ENCODE data around the gene PRXL2A. TPM values are rescaled to one million over a fixed set of nuclear protein-coding genes. Genes with fewer than 3 reads are reported as not detected.

Gene PRXL2A
- total and polyA plus RNA-seq, 9 donors: 24.8 to 58.9 (median 43.7) TPM

DNA sequence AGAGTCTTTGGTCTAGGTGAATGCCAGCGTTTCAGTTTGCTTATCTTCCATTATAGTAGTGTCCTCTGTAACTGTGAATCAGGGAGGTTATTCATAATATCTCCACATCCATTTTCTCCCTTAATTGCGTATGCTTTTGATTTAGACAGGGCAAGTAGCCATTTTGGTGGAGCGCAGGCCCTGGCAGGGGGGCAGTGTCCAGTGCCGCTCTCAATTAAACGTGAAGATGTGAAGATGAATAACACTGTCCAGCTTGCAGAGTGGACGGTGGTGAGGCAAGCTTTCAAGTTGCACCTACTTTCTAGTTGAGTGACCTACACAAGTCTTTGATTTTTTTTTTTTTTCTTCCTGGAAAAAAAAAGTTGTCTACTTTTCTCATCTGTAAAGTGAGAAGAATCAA, 50.3 kb downstream of the PRXL2A start:
- TF ChIP-seq EP300 (IDR thresholded peaks at IDR 0.05) (no peak), POLR2A (IDR thresholded peaks at IDR 0.05) (no peak)
- TF ChIP-seq, protein P1, sequence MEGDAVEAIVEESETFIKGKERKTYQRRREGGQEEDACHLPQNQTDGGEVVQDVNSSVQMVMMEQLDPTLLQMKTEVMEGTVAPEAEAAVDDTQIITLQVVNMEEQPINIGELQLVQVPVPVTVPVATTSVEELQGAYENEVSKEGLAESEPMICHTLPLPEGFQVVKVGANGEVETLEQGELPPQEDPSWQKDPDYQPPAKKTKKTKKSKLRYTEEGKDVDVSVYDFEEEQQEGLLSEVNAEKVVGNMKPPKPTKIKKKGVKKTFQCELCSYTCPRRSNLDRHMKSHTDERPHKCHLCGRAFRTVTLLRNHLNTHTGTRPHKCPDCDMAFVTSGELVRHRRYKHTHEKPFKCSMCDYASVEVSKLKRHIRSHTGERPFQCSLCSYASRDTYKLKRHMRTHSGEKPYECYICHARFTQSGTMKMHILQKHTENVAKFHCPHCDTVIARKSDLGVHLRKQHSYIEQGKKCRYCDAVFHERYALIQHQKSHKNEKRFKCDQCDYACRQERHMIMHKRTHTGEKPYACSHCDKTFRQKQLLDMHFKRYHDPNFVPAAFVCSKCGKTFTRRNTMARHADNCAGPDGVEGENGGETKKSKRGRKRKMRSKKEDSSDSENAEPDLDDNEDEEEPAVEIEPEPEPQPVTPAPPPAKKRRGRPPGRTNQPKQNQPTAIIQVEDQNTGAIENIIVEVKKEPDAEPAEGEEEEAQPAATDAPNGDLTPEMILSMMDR (IDR thresholded peaks at IDR 0.05): no peak
- Histone ChIP-seq H3K27ac (no peak overlapping the region), H3K4me1 (ENCODE audit: insufficient read depth) (peaks cover 36% of the 10 kb centered on the region), H3K36me3 (no peaks in the 10 kb centered on the region), H3K4me3 (no peak overlapping the region), H3K27me3 (no peaks in the 10 kb centered on the region), H3K9me3 (no peaks in the 10 kb centered on the region)
- 80 to 95% (median 88%) methylated on average over 6 of the region's 6 CpGs for WGBS, 3 donors
- intact Hi-C loops (cut with DNase I): no loop called here
- peak in 1 of 5 donors; percentile 21 for DNase-seq

DNA sequence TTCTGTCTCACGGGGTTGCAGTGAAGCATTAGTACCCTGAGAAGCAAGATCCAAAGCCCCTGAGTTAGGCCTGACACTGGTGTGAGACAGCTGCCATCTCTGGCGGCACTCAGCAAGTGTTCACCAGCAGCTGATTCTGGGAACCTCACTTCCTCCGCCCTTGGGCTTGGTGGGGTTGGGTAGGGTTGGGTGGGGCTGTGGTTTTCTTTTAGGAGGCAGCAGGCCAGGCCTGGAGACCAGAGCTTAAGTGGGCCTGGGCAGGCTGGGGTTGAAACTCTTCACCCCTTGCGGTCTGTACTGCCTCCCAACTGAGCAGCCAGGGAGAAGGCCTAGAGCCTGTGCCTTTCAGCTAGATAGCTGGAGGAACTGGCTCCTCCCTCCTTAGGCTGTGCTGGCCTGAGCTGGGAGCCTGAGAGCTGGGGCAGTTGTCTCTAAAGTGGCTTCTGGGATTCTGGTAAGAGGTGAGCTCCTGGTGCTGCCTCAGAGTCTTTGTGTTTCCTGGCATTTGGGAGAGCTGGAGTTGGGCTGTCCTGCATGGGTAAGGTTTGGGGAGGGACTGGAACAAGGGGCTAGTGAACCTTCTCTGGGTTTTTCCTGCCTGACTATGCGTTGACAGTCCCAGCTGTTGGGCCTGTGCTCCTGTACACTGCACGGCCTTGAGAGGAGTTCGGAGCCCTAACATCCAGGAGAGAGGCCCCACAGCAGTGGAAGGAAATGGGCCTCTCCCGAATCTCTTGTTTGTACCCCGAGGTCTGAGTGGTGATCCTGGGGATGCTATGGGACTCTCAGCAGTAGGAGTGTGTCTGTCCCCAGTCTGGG, 50.9 kb downstream of the PRXL2A start:
- intact Hi-C loops (cut with DNase I): no loop called here
- Histone ChIP-seq H3K36me3 (no peaks in the 10 kb centered on the region), H3K27ac (peak overlapping the region; percentile 31 to 48), H3K4me3 (no peak overlapping the region), H3K4me1 (ENCODE audit: insufficient read depth) (peaks cover 42% of the 10 kb centered on the region), H3K9me3 (no peaks in the 10 kb centered on the region), H3K27me3 (no peaks in the 10 kb centered on the region)
- no peak for TF ChIP-seq EP300 (IDR thresholded peaks at IDR 0.05)
- TF ChIP-seq POLR2A (IDR thresholded peaks at IDR 0.05): no peak
- TF ChIP-seq, protein P1 (IDR thresholded peaks at IDR 0.05): no peak
- WGBS, 3 donors: 55 to 64% (median 55%) methylated on average over 9 of the region's 9 CpGs
- DNase-seq: peak in 1 of 5 donors; percentile 47

DNA sequence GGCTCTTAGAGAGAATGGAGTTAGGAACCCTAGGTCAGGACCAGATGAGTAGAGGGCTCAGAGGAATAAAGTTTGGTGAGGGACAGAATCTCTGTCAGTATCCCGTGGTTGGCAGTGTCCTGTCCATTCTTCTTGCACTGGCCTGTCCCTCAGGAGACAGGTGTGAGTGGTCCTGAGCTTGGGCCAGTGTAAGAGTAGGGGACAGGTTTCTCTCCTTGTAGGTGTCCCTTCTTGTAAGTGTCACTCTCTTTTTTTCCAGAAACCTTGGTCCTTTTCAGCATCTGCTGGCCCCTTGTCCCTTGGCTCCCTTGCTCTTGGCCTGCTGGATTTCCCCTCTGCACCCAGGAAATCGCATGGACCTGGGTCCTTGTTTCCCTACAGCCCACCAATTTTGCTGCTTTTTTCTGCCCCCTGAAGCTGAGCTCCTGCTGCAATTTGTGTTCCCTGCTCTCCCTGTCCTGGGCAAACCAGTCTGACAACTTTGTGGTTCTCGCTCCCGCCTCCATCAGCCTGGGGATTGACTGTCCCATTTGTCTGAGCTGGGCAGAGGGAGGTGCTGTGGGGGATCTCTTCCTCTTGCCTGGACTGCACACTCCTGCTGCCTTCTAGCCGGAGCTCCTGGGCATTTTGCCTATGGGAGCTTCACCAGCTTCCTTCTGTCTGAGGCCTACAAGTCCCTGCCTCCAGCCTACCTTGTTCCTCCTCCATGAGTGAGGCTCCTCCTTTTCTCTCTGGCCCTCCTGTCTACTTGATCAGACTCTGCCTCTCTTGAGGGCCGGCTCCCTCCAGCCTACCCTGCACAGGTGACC, 52.3 kb downstream of the PRXL2A start:
- H3K4me1 ChIP-seq (ENCODE audit: insufficient read depth): peaks cover 49% of the 10 kb centered on the region
- peak overlapping the region in 1 of 2 donors; percentile 47 for H3K27ac ChIP-seq
- H3K9me3 ChIP-seq: no peaks in the 10 kb centered on the region
- H3K36me3 ChIP-seq: no peaks in the 10 kb centered on the region
- WGBS, 3 donors: 59 to 63% (median 61%) methylated on average over 6 of the region's 6 CpGs
- DNase-seq: peak; percentile 44 to 65 (median 64)
- TF ChIP-seq EP300 (IDR thresholded peaks at IDR 0.05) (no peak), POLR2A (IDR thresholded peaks at IDR 0.05) (no peak)
- TF ChIP-seq, protein P1 (IDR thresholded peaks at IDR 0.05): no peak
- H3K4me3 ChIP-seq: no peak overlapping the region
- H3K27me3 ChIP-seq: no peaks in the 10 kb centered on the region
- intact Hi-C loops (cut with DNase I): loop anchor here in 1 of 4 donors (5.0 kb wide), 1 partner anchor 37 kb away; no protein-coding TSS in a partner anchor
